Measurements from ENCODE around the gene HTR5A.
"Not testable (repeated sequence)": the region's sequence is repeated elsewhere in the genome, so short reads cannot be mapped to it uniquely, and the experiment has no call there.

Gene HTR5A

GRCh38 chr7:155069992-155070751, at the start of gene HTR5A:
HTR5A (plus strand) TSS chr7:155070324; CDS start chr7:155070900, 576 bp downstream.
- peak; percentile 46 for FAIRE-seq
- peak; percentile 73 for DNase-seq (ENCODE audit: insufficient read length, low spot score)

DNA sequence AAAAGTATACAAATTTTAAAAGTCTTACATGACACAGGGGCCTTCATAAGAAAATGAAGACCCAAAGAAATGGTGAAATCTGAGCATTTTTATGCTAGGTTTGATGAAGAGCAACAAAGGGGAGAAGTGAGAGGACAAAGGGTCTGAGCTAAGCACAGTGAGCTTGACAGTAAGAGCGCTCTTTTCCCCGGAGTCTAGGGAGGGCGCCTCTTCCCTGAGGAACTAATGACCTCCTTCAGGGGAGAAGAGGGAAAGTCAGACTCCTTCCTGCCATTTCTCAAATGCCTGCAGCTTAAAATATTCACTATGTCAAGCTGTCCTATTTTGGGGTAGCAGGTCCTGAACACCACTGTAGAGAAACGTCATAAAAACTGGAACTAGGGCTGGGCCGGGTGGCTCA, 49.1 kb upstream of the HTR5A start:
- FAIRE-seq (no peak), DNase-seq (ENCODE audit: insufficient read length, low spot score) (no peak)

DNA sequence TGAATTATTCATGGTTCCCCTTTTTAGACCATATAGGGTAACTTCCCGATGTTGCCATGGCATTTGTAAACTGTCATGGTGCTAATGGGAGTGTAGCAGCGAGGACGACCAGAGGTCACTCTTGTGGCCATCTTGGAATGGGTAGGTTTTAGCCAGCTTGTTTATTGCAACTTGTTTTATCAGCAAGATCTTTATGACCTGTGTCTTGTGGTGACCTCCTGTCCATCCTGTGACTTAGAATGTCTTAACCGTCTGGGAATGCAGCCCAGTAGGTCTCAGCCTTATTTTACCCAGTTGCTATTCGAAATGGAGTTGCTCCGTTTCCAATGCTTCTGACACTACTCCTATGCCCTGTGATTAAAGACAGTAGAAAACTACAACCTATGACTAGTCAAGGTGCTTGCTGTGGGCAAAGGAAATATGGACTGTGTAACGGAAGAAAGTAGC, 48.4 kb upstream of the HTR5A start:
- no peak for DNase-seq (ENCODE audit: insufficient read length, low spot score)
- no peak for FAIRE-seq

DNA sequence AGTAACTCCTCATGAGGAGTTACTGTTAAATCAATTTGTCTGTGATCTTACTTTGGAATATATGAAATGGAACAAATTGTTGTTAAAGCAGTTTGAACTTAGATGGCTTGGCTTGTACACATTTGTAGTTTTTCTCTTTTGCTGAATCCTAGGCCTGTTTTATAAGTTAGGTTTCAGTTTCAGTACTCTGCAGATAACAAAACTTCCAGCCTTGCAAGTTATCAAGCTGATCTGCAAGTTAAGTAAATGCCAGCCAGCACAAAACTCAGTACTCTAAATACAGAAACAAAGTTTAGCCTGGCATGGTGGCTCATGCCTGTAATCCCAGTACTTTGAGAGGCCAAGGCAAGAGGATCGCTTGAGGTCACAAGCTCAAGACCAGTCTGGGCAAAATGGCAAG, 42.2 kb upstream of the HTR5A start:
- FAIRE-seq = no peak
- no peak for DNase-seq (ENCODE audit: insufficient read length, low spot score)

DNA sequence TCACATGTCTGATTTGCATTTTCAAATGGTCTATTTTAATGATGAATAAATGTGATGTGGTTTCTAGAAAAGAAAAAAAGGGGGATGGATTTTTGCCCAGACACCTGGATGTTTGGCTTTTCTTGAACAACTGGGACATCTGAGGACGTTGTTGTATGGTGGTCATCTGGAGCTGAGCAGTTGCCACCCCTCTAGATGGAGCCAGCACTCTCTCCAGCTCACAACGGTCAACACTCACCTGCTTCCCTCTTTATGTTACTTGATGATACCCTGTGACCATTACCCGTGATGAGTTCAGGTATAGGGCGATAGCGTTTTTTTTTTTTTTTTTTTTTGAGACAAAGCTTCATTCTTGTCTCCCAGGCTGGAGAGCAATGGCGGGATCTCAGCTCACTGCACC, 37.1 kb upstream of the HTR5A start:
- no peak for DNase-seq (ENCODE audit: insufficient read length, low spot score)

DNA sequence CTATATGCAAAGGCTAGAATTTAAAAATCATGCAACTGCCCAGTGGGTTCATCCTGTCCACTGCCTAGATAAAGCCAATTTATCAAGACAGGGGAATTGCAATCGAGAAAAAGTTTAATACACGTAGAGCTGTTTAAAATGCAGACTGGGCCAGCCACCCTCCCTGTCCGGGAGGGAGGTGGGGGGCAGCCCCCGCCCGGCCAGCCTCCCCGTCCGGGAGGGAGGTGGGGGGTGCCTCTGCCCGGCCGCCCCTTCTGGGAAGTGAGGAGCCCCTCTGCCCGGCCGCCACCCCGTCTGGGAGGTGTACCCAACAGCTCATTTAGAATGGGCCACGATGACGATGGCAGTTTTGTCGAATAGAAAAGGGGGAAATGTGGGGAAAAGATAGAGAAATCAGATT, 35.6 kb upstream of the HTR5A start:
- not testable (repeated sequence) for DNase-seq (ENCODE audit: insufficient read length, low spot score); FAIRE-seq

More for the DNA sequence above, 37.1 kb upstream of the HTR5A start:
- no peak for FAIRE-seq

DNA sequence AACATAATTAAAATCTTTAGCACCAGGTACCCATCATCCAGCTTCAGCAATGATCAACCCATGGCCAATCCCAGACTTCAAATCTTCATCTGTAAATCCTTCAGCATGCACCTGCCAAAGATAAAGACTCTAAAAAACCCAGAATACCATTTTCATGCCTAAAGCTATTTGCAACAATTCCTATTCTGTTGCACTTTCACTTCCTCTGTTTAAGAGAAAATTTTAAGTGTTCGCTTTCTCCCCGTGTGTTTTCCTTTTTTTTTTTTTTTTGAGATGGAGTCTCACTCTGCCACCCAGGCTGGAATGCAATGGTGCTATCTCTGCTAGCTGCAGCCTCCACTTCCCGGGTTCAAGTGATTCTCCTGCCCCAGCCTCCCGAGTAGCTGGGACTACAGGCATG, 31.8 kb upstream of the HTR5A start:
- no peak for DNase-seq (ENCODE audit: insufficient read length, low spot score)
- FAIRE-seq = no peak

GRCh38 chr7:155043756-155044155, 26.4 kb upstream of the HTR5A start:
- FAIRE-seq = no peak
- DNase-seq (ENCODE audit: insufficient read length, low spot score) = no peak

- no peak for DNase-seq (ENCODE audit: insufficient read length, low spot score)
- FAIRE-seq = no peak
Measured at GRCh38 chr7:155048006-155048405, 22.1 kb upstream of the HTR5A start.

DNA sequence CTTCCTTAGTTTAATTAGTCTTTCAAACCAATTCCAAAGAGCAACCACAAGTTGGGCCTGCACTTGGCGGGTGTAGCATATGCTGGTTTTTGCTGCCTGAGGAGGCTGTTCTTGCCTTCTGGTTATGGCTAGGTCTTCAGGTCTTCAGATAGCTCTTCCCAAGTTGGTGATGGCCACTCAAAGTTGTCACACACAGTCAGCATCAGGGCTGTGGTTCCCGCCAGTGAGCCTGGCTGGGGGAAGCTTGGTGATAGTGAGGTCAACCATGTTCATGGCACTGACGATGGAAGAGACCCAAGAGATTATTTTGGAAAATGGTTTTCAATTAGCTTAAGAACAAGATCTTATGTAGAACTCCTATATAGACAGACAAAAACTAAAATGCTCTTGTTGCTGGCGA, 18.8 kb upstream of the HTR5A start:
- FAIRE-seq (no peak), DNase-seq (ENCODE audit: insufficient read length, low spot score) (no peak)

- FAIRE-seq (no peak), DNase-seq (ENCODE audit: insufficient read length, low spot score) (no peak)
Measured at GRCh38 chr7:155053002-155053401, 17.1 kb upstream of the HTR5A start.

DNA sequence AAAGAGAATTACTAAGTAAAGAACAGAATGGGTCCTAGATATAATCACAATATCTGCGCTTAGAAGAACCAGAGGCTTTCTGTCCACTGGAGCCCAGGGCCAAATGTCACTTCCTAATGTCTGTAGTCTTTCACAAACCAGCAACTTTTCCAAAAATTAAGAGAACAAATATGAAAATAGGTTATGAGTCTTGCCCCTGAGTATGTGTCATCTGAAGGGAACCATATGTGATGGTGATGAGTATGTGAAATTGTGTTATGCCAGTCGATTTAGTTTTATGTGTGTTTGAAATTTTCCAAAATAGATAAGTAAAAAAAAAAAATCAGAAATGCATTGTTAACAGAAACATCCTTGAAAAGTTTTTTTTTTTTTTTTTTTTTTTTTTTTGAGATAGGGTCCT, 15.4 kb upstream of the HTR5A start:
- DNase-seq (ENCODE audit: insufficient read length, low spot score) (no peak), FAIRE-seq (no peak)

- DNase-seq (ENCODE audit: insufficient read length, low spot score) (no peak), FAIRE-seq (no peak)
Measured at GRCh38 chr7:155057076-155057475, 13.0 kb upstream of the HTR5A start.

- FAIRE-seq = no peak
- DNase-seq (ENCODE audit: insufficient read length, low spot score) = no peak
Measured at GRCh38 chr7:155058896-155059295, 11.2 kb upstream of the HTR5A start.

DNA sequence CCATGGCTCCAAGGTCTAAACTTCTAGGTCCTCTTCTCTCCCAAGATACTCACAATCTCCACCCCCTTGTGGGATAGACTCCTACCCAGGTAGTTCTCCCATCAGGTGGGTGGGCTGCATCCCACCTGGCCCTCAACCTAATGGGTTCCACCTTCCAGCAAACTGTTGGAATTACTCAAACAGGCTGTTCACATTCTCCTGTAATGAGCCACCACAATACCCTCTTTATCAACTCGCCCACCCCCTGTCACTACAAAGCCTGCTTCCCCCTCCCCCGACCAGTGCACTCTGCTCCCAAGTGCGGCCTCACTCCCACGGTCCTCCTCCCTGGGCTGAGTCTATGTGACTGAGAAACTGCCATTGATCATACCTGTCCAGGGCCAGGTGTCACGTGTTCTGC, 10.4 kb upstream of the HTR5A start:
- DNase-seq (ENCODE audit: insufficient read length, low spot score) (no peak), FAIRE-seq (no peak)

- FAIRE-seq = no peak
- DNase-seq (ENCODE audit: insufficient read length, low spot score) = no peak
Measured at GRCh38 chr7:155062411-155062810, 7.7 kb upstream of the HTR5A start.

GRCh38 chr7:155064186-155064585, 5.9 kb upstream of the HTR5A start:
- FAIRE-seq = no peak

DNA sequence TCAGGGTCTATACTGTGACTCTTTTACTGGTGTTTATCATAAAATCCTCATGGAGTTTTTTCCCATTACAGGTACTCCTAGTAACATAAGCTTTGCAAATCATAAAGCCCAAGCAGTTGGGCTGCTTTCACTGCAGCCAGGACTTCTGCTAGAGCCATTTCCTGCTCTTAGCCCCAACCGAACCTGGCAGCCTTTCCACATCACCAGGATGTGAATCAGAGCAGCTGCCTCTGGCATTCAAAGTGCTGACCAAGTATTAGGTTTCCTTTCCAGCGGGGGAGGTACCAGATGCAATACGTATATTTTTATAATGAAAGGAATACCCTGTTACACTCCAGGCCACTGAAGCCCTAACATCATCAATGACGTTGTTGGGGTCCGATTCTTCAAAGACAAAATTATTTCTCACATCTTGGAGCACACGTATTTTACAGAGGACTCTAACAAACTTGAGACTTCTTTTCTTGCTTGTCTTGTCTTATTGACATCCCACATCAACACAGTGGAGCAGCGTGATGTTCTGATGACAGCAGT, 3.6 kb upstream of the HTR5A start:
- no peak for FAIRE-seq
- DNase-seq (ENCODE audit: insufficient read length, low spot score) = no peak

More at GRCh38 chr7:155064186-155064585, 5.9 kb upstream of the HTR5A start:
- no peak for DNase-seq (ENCODE audit: insufficient read length, low spot score)

- DNase-seq (ENCODE audit: insufficient read length, low spot score) (no peak), FAIRE-seq (no peak)
Measured at GRCh38 chr7:155071121-155071651, 1.1 kb downstream of the HTR5A start.

DNA sequence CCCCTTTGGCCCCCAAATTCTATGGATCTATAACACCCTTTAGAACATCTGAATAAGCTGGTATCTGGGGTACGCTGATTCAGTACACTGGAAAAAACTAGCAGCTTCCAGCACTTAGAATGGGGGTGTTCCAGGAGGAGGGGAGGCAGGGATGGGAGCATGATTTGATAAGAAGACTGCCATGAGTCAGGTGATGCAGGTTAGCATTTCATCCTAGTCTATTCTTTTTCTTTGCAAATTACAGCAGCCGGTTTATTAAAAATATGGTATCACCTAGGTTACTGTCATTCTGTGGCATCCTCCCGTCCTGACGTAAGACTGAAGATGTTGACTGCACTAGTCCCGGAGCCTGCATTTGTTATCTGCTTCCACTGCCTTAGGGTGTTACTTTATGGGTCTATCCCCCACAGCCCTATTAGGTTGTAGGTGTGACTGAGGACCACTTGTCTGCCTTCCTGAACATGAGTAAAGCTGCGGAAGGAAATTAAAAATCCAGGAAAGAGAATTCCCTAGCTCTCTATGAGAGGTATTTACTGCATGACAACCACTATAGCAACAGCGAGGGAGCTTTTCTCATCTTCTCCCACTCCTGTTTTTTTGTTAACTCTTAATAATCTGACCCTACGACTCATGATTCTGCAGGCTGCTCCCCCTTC, 1.9 kb downstream of the HTR5A start:
- FAIRE-seq (no peak), DNase-seq (ENCODE audit: insufficient read length, low spot score) (no peak)

- DNase-seq (ENCODE audit: insufficient read length, low spot score) (no peak), FAIRE-seq (no peak)
Measured at GRCh38 chr7:155073922-155074321, 3.8 kb downstream of the HTR5A start.

- DNase-seq (ENCODE audit: insufficient read length, low spot score) = no peak
- no peak for FAIRE-seq
Measured at GRCh38 chr7:155084021-155084420, 13.9 kb downstream of the HTR5A start.

Measured in HTR-8/SVneo (cell line).